Epithelial cell of proximal tubule (primary cell): ENCODE measurements around the gene NET1. TPM values are rescaled to one million over a fixed set of nuclear protein-coding genes. Genes with fewer than 3 reads are reported as not detected.

Experiments
- DNase-seq: peaks from one replicate; pipeline ENCODE4 v3.0.0-alpha.2; 2011; ENCODE audit warnings: low read depth
- H3K4me3 ChIP-seq: 2 replicates; pipeline ENCODE4 v1.5.1; 2011; ENCODE audit warnings: low read depth, mild to moderate bottlenecking, low read length
- CTCF ChIP-seq: conservative IDR thresholded peaks from 2 replicates; pipeline ENCODE4 v1.5.1; 2012; ENCODE audit warnings: low read depth, mild to moderate bottlenecking, low read length
- total RNA-seq: library from RNA; depleted of rRNA; stranded (reverse); fragments of >200 nt; gene quantifications from 2 replicates; pipeline ENCODE4 v1.2.3, GENCODE V29; 2015

The NET1 gene
- total RNA-seq, 1 donor from 2014 or later, result 122 TPM

- no peak for TF ChIP-seq CTCF
- no peak overlapping the region for H3K4me3 ChIP-seq
- no peak for DNase-seq
Observed at GRCh38 chr10:5476918-5477525, 64.7 kb downstream of the NET1 start.

GRCh38 chr10:5477948-5478693 lies 65.8 kb downstream of the NET1 start:
- no peak overlapping the region for H3K4me3 ChIP-seq
- no peak for TF ChIP-seq CTCF
- no peak for DNase-seq

- H3K4me3 ChIP-seq, result no peak overlapping the region
- no peak for TF ChIP-seq CTCF
- DNase-seq, result no peak
Observed at GRCh38 chr10:5478694-5479305, 66.4 kb downstream of the NET1 start.

- H3K4me3 ChIP-seq, result no peak overlapping the region
- TF ChIP-seq CTCF, result no peak
- no peak for DNase-seq
Observed at GRCh38 chr10:5479481-5480161, 67.3 kb downstream of the NET1 start.

GRCh38 chr10:5480162-5480941 lies 68.0 kb downstream of the NET1 start:
- H3K4me3 ChIP-seq, result no peak overlapping the region
- TF ChIP-seq CTCF, result no peak
- no peak for DNase-seq

GRCh38 chr10:5481121-5481520 lies 68.8 kb downstream of the NET1 start:
- TF ChIP-seq CTCF, result no peak
- no peak for DNase-seq
- H3K4me3 ChIP-seq, result no peak overlapping the region
